Neural progenitor cell (in vitro differentiated cells): ENCODE measurements around the gene KRAS. TPM values are rescaled to one million over a fixed set of nuclear protein-coding genes. Genes with fewer than 3 reads are reported as not detected.

ENCODE experiments used
- DNase-seq: peaks from one replicate; pipeline ENCODE4 v3.0.0-alpha.2; 2016; ENCODE audit warnings: low spot score
- H2AFZ ChIP-seq: fragments of 200-600 bp; sonication (generic); replicated peaks from 2 replicates; pipeline ENCODE4 v1.6.1; 2016; ENCODE audit warnings: antibody characterized with exemption
- H3F3A ChIP-seq: fragments of 200-600 bp; sonication (generic); 2 replicates; pipeline ENCODE4 v1.6.1; 2016; ENCODE audit warnings: antibody characterized with exemption, low read depth
- H3K27ac ChIP-seq: fragments of 200-600 bp; sonication (generic); 2 replicates; pipeline ENCODE4 v1.5.1; 2016; ENCODE audit warnings: mild to moderate bottlenecking
- H3K27me3 ChIP-seq: fragments of 200-600 bp; sonication (generic); 2 replicates; pipeline ENCODE4 v1.6.1; 2016; ENCODE audit warnings: mild to moderate bottlenecking, moderate library complexity
- H3K36me3 ChIP-seq: fragments of 200-600 bp; sonication (generic); 2 replicates; pipeline ENCODE4 v1.5.1; 2016
- H3K4me1 ChIP-seq: fragments of 200-600 bp; sonication (generic); 2 replicates; pipeline ENCODE4 v1.6.1; 2016; ENCODE audit warnings: mixed run types
- H3K4me2 ChIP-seq: fragments of 200-600 bp; sonication (generic); 2 replicates; pipeline ENCODE4 v1.6.1; 2016
- H3K4me3 ChIP-seq: fragments of 200-600 bp; sonication (generic); 2 replicates; pipeline ENCODE4 v1.5.1; 2016
- H3K79me2 ChIP-seq: fragments of 200-600 bp; sonication (generic); 2 replicates; pipeline ENCODE4 v1.6.1; 2016; ENCODE audit warnings: low read depth
- H3K9ac ChIP-seq: fragments of 200-600 bp; sonication (generic); 2 replicates; pipeline ENCODE4 v1.6.1; 2016
- H3K9me3 ChIP-seq: fragments of 200-600 bp; sonication (generic); 2 replicates; pipeline ENCODE4 v1.5.1; 2016; ENCODE audit warnings: low read depth
- H4K20me1 ChIP-seq: fragments of 200-600 bp; sonication (generic); 2 replicates; pipeline ENCODE4 v1.6.1; 2016; ENCODE audit warnings: low read depth
- H3K27ac Mint-ChIP-seq: 3 replicates; pipeline ENCODE4 v1.8.0; 2021; ENCODE audit warnings: mixed read lengths
- H3K27me3 Mint-ChIP-seq: 2 replicates; pipeline ENCODE4 v1.8.0; 2022; ENCODE audit warnings: low read depth, mild to moderate bottlenecking, inconsistent platforms, moderate library complexity, mixed read lengths; ENCODE audit not compliant: insufficient read depth
- H3K36me3 Mint-ChIP-seq: 3 replicates; pipeline ENCODE4 v1.8.0; 2021; ENCODE audit warnings: mixed read lengths
- H3K4me1 Mint-ChIP-seq: 3 replicates; pipeline ENCODE4 v1.8.0; 2021; ENCODE audit warnings: mixed read lengths
- H3K4me3 Mint-ChIP-seq: 3 replicates; pipeline ENCODE4 v1.8.0; 2021; ENCODE audit warnings: mild to moderate bottlenecking, moderate library complexity, mixed read lengths
- H3K9me3 Mint-ChIP-seq: 3 replicates; pipeline ENCODE4 v1.8.0; 2020; ENCODE audit warnings: mixed read lengths
- CTCF ChIP-seq: fragments of 200-600 bp; sonication (generic); IDR thresholded peaks from 2 replicates; pipeline ENCODE4 v1.5.1; 2017; ENCODE audit warnings: antibody characterized with exemption, mild to moderate bottlenecking
- EZH2 ChIP-seq: fragments of 200-600 bp; sonication (generic); IDR thresholded peaks from 2 replicates; pipeline ENCODE4 v1.6.1; 2017; ENCODE audit warnings: antibody characterized with exemption, mild to moderate bottlenecking, moderate library complexity
- EZH2phosphoT487 ChIP-seq: fragments of 200-600 bp; sonication (generic); IDR thresholded peaks from 2 replicates; pipeline ENCODE4 v1.6.1; 2017; ENCODE audit warnings: antibody characterized with exemption
- total RNA-seq: library from RNA; depleted of rRNA; stranded (reverse); fragments of >200 nt; gene quantifications from 2 replicates; pipeline ENCODE4 v1.2.3, GENCODE V29; 2015; ENCODE audit warnings: low replicate concordance

The KRAS gene
- total RNA-seq, 1 donor from 2014 or later: 49.9 TPM

GRCh38 chr12:25155022-25155576 is 95.6 kb downstream of the KRAS start:
- no peak overlapping the region for H3K4me2 ChIP-seq
- Mint-ChIP-seq H3K9me3 (no peaks in the 10 kb centered on the region), H3K36me3 (no peaks in the 10 kb centered on the region), H3K27me3 (peaks cover 4% of the 10 kb centered on the region), H3K4me1 (no peaks in the 10 kb centered on the region), H3K4me3 (no peak overlapping the region), H3K27ac (no peak overlapping the region)
- H3K79me2 ChIP-seq: no peaks in the 10 kb centered on the region
- no peak overlapping the region for H2AFZ ChIP-seq
- H3K9ac ChIP-seq: no peak overlapping the region
- no peaks in the 10 kb centered on the region for H3K27me3 ChIP-seq
- peak; percentile 30 for DNase-seq
- H3K9me3 ChIP-seq: no peaks in the 10 kb centered on the region
- H3K36me3 ChIP-seq: no peaks in the 10 kb centered on the region
- H3F3A ChIP-seq: no peaks in the 10 kb centered on the region
- H3K4me3 ChIP-seq: no peak overlapping the region
- TF ChIP-seq EZH2phosphoT487 (no peak), EZH2 (no peak), CTCF (peak; percentile 80)
- no peak overlapping the region for H3K27ac ChIP-seq
- H3K4me1 ChIP-seq: no peaks in the 10 kb centered on the region
- no peaks in the 10 kb centered on the region for H4K20me1 ChIP-seq

Other genes with a start within 250 kb of the KRAS start
- gene DNAI7, start 55.8 kb downstream of the KRAS start, total RNA-seq: 0.68 and 1.1 TPM in 2 replicates
- 24.8 and 57.7 TPM in 2 replicates for gene ETFRF1, start 55.7 kb downstream of the KRAS start, total RNA-seq